Lung microvascular endothelial cell (primary cell): Measurements from ENCODE around the gene SUSD4. TPM values are rescaled to one million over a fixed set of nuclear protein-coding genes. Genes with fewer than 3 reads are reported as not detected.

Source experiments
- DNase-seq, 2 donors: peaks; one replicate each; pipeline versions ENCODE4 v3.0.0 to v3.0.0-alpha.2; 2010; ENCODE audit warnings: low read depth in 2 of 2
- total RNA-seq: library from RNA; depleted of rRNA; stranded (reverse); fragments of >200 nt; gene quantifications from 2 replicates; pipeline ENCODE4 v1.2.1, GENCODE V29; 2014

The SUSD4 gene
- total RNA-seq, 1 donor from 2014 or later: 0.20 TPM

DNA sequence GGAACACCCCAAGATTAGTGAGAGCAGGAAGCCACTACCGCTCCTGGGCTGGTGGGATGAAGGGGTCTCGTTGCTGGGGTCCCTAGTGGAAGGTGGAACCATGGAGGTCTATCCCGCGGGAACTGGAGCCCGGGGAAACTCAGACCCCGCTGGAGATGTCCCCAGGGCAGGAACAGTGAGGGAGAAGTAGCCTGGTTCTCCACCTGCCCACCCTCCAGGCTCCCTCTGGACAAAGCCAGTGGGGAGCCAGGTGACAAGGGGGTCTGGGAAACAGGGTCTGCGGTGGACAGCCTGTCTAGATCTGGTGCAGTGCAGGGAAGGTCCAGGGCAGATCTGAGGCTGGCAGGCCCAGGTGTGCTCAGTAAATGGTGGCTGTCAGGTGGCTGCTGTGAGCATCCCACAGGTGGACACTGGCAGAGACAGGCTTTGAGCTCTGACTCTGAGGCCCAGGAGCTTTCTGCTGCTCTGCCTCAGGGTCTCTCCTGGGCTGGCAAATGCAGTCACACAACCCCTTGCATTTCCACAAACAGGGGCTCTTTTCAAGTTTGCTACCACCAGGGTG, 132.9 kb downstream of the SUSD4 start:
- no peak for DNase-seq

DNA sequence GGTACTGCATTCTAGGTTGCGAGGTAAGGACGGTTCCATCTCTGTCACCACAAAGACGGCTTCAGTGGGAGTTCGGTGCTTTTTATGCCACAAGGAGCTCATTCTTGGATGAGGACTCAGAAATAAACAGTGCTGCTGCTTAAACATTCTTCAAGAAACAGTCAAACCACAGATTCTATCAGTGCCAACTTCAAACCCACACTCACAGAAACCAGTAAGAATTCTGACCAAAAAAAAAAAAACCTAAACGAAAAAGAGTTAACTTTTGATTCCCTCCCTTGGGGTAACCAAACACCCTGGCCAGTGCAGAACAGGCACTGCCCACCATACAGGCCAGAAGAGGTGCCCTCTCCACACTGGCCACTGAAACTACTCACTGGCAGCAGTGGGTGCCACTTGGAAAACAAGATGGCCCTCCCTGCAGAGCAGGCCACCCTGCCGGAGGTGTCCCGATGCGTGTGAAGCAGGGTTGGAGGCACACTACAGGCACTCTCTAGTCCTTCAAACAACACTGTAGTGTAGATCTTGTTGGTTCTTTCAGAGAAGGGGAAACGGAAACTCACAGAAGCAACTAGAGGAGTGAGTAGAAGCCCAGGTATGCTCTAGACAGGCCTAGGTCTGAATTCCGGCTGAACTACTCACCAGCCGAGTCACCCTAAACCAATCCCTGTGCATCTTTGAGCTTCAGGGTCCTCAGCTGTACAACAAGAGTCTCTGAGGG, 133.7 kb downstream of the SUSD4 start:
- no peak for DNase-seq

- DNase-seq: no peak
These were observed 134.2 kb downstream of the SUSD4 start for GRCh38 chr1:223229756-223230155.

GRCh38 chr1:223228931-223229528, 134.9 kb downstream of the SUSD4 start:
- no peak for DNase-seq

- no peak for DNase-seq
These were observed 135.8 kb downstream of the SUSD4 start for GRCh38 chr1:223228201-223228600.

DNA sequence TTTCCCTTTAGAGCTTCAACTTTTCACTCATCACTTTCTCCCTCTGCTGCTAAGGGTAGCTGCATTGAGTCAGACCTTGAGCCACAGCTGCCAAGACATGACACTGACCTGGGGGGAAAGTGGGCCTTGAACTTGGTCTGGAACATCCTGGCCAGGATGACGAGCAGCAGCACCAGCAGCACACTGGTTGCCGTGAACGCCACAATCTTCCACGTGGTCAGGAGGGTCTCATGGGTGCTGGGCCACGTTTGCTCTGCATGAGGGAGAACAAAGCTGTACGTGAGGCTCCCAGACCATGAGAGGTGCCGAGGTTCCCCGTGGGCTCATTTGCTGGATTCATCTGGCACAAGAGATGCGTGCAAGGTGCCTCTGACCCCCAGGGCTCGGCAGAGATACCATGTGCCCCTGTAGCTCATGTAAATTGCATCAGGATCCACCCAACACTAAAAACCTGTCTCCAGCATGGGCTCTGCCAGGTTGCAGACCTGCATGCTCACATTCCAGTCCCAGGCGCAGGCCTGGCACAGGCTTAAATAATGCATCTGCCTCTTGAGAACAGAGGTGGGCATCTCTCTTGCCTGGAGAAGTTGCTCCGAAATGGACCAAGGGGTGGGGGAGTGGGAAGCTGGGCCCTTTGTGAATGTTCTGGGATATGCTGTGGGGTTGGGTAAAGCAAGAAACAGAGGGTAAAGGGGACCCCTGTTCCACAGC, 136.3 kb downstream of the SUSD4 start:
- no peak for DNase-seq

- DNase-seq: no peak
These were observed 136.9 kb downstream of the SUSD4 start for GRCh38 chr1:223227031-223227430.

DNA sequence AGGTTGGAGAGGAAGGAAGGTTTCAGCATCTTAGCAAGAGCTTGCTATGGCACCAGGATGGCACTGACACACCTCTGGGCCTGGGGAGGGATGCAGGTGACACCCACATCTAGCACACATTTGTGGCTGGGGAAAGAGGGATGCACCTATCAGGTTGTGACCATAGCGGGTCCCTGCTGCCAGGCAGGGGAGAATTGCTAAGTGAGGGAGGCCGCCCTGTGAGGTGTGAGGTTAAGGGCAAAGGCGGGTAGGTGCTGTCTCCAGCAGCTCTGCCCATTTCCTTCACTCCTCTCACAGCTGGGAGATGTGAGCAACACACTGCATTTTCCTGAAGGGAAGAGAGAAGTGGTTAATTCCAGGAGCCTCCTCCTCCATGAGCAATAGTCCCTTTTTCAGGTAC, 137.7 kb downstream of the SUSD4 start:
- DNase-seq: no peak

DNA sequence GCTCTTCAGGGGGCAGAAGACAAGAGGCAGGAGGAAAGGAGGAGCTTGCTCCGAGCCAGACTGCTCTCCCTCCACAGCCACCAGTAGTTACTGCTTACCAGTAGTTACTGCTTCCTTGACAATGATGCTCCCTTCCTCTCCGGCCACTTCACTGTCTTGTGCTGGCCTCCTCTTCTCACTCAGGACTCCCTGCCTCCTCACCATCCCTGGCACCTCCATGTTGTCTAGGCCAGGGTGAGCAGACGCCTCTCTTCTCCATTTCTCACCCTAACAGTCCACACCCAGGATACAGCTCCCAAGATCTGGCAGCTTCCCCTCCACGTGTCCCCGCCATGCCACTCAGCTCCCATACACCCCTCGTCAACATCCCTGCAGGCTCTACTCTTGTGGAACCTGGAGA, 138.5 kb downstream of the SUSD4 start:
- DNase-seq: no peak

DNA sequence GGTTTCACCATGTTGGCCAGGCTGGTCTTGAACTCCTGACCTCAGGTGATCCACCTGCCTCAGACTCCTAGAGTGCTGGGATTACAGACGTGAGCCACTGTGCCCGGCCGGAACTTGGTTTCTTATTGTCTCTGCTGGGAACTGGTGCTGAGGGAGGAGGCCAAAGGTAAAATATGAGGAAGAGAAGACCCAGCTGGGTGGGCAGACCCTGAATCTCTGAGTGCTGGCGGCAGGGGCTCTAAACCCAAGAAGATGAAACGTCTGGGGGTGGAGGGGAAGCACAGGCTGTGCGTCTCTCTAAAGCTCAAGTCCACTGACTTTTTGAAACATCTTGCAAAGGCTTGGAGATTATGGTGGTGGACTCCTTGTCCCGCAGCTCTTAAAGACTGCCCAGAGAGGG, 138.9 kb downstream of the SUSD4 start:
- DNase-seq: no peak

DNA sequence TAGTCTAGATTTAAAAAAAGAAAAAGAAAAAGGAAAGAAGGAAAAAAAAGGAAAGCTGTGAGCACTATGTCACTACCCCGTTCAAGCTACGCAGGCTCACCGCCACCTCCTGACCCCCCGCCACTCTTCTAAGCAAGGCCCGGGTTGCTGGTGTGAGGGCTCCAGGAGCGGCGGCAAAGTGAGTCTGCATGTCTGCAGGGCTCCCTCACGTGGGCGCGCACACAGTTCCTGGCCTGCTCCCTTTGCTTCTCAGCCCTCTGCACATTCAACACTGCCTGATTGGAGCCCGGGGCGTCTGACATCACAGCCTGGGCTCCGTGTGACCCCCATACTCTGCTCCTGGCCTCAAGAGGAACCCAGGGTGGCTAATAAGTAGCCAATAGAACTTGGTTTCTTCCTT, 139.5 kb downstream of the SUSD4 start:
- no peak for DNase-seq

GRCh38 chr1:223223091-223223995, 140.6 kb downstream of the SUSD4 start:
- DNase-seq: no peak

DNA sequence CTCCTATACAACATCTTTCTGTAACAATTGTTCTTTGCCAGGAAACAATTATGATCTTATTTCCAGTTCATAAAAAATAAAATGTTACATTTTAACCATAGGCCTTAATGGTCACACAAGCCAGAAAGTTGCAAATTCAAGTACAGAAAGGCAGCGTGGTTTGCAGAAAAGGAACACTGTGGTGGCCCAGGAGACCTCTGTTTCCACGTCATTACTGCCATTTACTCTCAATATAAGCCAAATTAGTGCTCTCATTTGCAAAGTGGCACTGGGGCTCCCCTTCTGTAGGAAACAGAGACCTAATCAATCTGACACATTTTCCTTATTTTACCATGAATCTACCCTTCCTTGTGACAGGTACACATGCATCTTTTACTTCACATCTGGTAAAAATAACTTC, 141.6 kb downstream of the SUSD4 start:
- no peak for DNase-seq

DNA sequence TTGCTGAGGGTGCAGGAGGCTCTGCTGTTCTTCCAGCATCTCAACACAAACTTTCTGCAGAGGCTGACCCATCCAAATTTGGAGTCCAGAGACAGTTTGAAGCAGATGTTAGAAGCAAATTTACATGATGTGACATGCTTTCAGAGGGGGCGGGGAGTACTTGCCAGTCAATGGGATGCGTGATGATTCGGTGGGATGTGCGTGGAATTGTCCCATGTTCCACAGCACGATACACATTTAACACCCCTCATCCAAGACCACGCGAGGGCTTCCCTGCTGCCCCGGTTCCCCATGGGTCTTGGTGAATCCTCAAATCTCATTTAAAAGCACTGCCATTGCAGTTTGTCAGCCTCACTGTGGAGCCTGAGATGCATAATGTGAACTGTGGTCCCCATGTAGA, 142.3 kb downstream of the SUSD4 start:
- DNase-seq: no peak

- DNase-seq: no peak
These were observed 143.9 kb downstream of the SUSD4 start for GRCh38 chr1:223219846-223220610.

GRCh38 chr1:223219318-223219635, 144.7 kb downstream of the SUSD4 start:
- DNase-seq: no peak

- DNase-seq: no peak
These were observed 146.2 kb downstream of the SUSD4 start for GRCh38 chr1:223217781-223218180.

GRCh38 chr1:223216531-223217205, 147.3 kb downstream of the SUSD4 start:
- no peak for DNase-seq

DNA sequence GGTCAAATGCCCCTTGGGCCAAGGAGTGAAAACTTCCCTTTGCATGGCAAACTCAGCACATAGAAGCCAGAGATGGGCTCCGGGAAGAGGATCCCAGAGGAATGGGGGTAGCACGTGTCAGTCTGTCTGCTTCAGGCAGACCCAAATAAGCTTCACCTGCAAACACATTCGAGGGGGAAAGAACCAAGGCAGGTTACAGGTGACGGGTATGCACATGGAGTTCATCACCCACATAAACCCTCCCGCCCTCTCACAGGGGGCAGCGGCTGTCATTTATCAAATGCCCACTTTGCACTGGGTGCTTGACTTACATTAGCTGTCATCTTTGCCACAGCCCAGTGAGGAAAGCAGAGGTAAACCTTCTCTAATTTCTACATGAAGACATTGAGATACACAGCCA, 147.9 kb downstream of the SUSD4 start:
- no peak for DNase-seq

DNA sequence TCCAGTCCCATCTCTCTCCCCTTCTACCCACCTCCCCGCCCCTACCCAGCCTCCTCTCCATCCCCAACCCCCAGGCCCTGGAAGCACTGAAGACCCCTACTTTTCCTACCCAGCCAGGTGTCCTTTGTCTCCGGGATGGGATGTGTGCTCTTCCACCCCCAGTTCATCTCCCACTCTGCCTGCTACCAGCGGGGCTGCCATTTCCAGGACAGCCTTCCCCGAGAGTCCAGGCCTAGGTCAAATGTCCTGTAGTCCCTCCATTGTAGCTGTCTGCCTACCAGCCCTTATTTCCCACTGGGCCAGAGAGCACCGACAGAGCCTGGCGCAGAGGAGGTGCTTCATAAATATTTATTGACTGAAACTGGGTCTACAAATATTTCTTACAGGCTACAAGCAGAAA, 148.9 kb downstream of the SUSD4 start:
- DNase-seq: no peak
